H1 (cell line): Measurements from ENCODE around the gene PCED1B. TPM values are rescaled to one million over a fixed set of nuclear protein-coding genes. Genes with fewer than 3 reads are reported as not detected.

Experiments used
- CTCF ChIA-PET: fragments of 300-600 bp; sonication (Branson Sonifier 250); formaldehyde crosslinking; loops from one replicate; lab custom pipeline; 2021; ENCODE audit not compliant: partially characterized antibody; lab: Charles Lee
- POLR2A ChIA-PET: fragments of 300-600 bp; sonication (Branson Sonifier 250); formaldehyde crosslinking; loops from one replicate; lab custom pipeline; 2021; ENCODE audit warnings: inconsistent platforms; ENCODE audit not compliant: partially characterized antibody; lab: Charles Lee
- DNase-seq, 2 experiments: peaks; one replicate each; pipeline versions ENCODE4 v3.0.0 to v3.0.0-alpha.2; 2010 to 2022; ENCODE audit warnings: low spot score in 2 of 2, low read depth in 1 of 2, mixed read lengths in 1 of 2
- FAIRE-seq: peaks from 2 replicates; lab custom pipeline; 2011; peaks lifted over from hg19 to GRCh38; lab: Jason Lieb, UNC
- H2AFZ ChIP-seq: 2 replicates; pipeline ENCODE4 v1.8.1; 2012; ENCODE audit warnings: low read length, inconsistent platforms
- H2AK5ac ChIP-seq: 2 replicates; pipeline ENCODE4 v1.6.1; 2013; ENCODE audit warnings: low read depth, low read length
- H2BK120ac ChIP-seq: replicated peaks from 2 replicates; pipeline ENCODE3; 2013; ENCODE audit warnings: low read depth, low read length, inconsistent platforms
- H2BK12ac ChIP-seq: 2 replicates; pipeline ENCODE4 v1.6.1; 2013; ENCODE audit warnings: low read depth, low read length
- H2BK15ac ChIP-seq: 2 replicates; pipeline ENCODE4 v1.6.1; 2013; ENCODE audit warnings: low read length
- H2BK20ac ChIP-seq: 2 replicates; pipeline ENCODE4 v1.6.1; 2013; ENCODE audit warnings: low read length
- H2BK5ac ChIP-seq: 2 replicates; pipeline ENCODE4 v1.6.1; 2013; ENCODE audit warnings: low read depth, low read length
- H3K14ac ChIP-seq: 2 replicates; pipeline ENCODE4 v1.6.1; 2013; ENCODE audit warnings: inconsistent platforms; ENCODE audit not compliant: insufficient read length
- H3K18ac ChIP-seq: 2 replicates; pipeline ENCODE4 v1.6.1; 2013; ENCODE audit warnings: low read length; ENCODE audit errors: extremely low read depth
- H3K23ac ChIP-seq: 2 replicates; pipeline ENCODE4 v1.6.1; 2013; ENCODE audit warnings: inconsistent platforms; ENCODE audit not compliant: insufficient read length
- H3K23me2 ChIP-seq: 2 replicates; pipeline ENCODE4 v1.6.1; 2013; ENCODE audit warnings: low read depth, low read length
- H3K27ac ChIP-seq: 2 replicates; pipeline ENCODE4 v1.6.1; 2011; ENCODE audit warnings: low read depth, low read length, inconsistent platforms
- H3K27me3 ChIP-seq, 4 experiments: replicated peaks in 1 of 4; 1 replicate in 1 of 4; 2 replicates in 3 of 4; pipeline versions ENCODE4 v1.6.1 to v1.8.1; 2011 to 2013; ENCODE audit warnings: low read length in 3 of 4, mild to moderate bottlenecking in 3 of 4, inconsistent platforms in 2 of 4, mixed read lengths in 2 of 4, moderate library complexity in 1 of 4; ENCODE audit not compliant: control insufficient read depth in 3 of 4, insufficient read depth in 3 of 4; ENCODE audit errors: extremely low read depth in 1 of 4
- H3K36me3 ChIP-seq, 4 experiments: 2 replicates each; pipeline versions ENCODE4 v1.6.1 to v1.8.1; 2011 to 2013; ENCODE audit warnings: mild to moderate bottlenecking in 4 of 4, low read length in 3 of 4, moderate library complexity in 2 of 4, control low read depth in 1 of 4, inconsistent platforms in 1 of 4; ENCODE audit not compliant: insufficient read depth in 4 of 4, control insufficient read depth in 2 of 4
- H3K4ac ChIP-seq: replicated peaks from 2 replicates; pipeline ENCODE3; 2013; ENCODE audit warnings: low read length, low read depth, mixed read lengths, inconsistent platforms; ENCODE audit not compliant: insufficient read length
- H3K4me1 ChIP-seq, 4 experiments: replicated peaks in 1 of 4; 1 replicate in 1 of 4; 2 replicates in 3 of 4; pipeline versions ENCODE4 v1.6.1 to v1.8.1; 2011 to 2013; ENCODE audit warnings: low read length in 3 of 4, inconsistent platforms in 2 of 4, mixed read lengths in 1 of 4; ENCODE audit not compliant: insufficient read depth in 4 of 4, control insufficient read depth in 3 of 4
- H3K4me2 ChIP-seq, 2 experiments: 2 replicates each; pipeline versions ENCODE4 v1.6.1 to v1.8.1; 2011 to 2013; ENCODE audit warnings: low read depth in 2 of 2, low read length in 2 of 2, control low read depth in 1 of 2, inconsistent platforms in 1 of 2, mild to moderate bottlenecking in 1 of 2; ENCODE audit not compliant: insufficient read depth in 1 of 2
- H3K4me3 ChIP-seq, 4 experiments: fragments of 200-600, 300-600 bp in 1 of 4; sonication (generic), shearing (Covaris generic), sonication (Bioruptor Twin) in 1 of 4; 2 replicates each; pipeline versions ENCODE4 v1.5.1 to v1.8.1; 2011 to 2016; ENCODE audit warnings: low read length in 4 of 4, low read depth in 3 of 4, control low read depth in 2 of 4, inconsistent platforms in 2 of 4, mild to moderate bottlenecking in 2 of 4, mixed read lengths in 1 of 4, moderate library complexity in 1 of 4; ENCODE audit not compliant: insufficient read depth in 2 of 4; ENCODE audit errors: extremely low read depth in 1 of 4
- H3K56ac ChIP-seq: replicated peaks from 2 replicates; pipeline ENCODE3; 2013; ENCODE audit warnings: low read depth, mild to moderate bottlenecking, mixed read lengths, low read length, inconsistent platforms; ENCODE audit not compliant: insufficient read length
- H3K79me1 ChIP-seq: 2 replicates; pipeline ENCODE4 v1.6.1; 2013; ENCODE audit warnings: low read depth, low read length, control low read depth
- H3K79me2 ChIP-seq, 2 experiments: 2 replicates each; pipeline versions ENCODE4 v1.6.1 to v1.8.1; 2012 to 2013; ENCODE audit warnings: low read length in 2 of 2, mild to moderate bottlenecking in 2 of 2, inconsistent platforms in 1 of 2; ENCODE audit not compliant: insufficient read depth in 2 of 2, control insufficient read depth in 1 of 2
- H3K9ac ChIP-seq, 4 experiments: replicated peaks in 1 of 4; 1 replicate in 1 of 4; 2 replicates in 3 of 4; pipeline versions ENCODE4 v1.6.1 to v1.8.1; 2011 to 2013; ENCODE audit warnings: low read depth in 3 of 4, low read length in 3 of 4, control low read depth in 2 of 4, mild to moderate bottlenecking in 2 of 4, moderate library complexity in 2 of 4, inconsistent platforms in 1 of 4; ENCODE audit errors: extremely low read depth in 1 of 4
- H3K9me3 ChIP-seq, 2 experiments: 2 replicates each; pipeline versions ENCODE4 v1.6.1 to v1.8.1; 2012 to 2013; ENCODE audit warnings: mild to moderate bottlenecking in 2 of 2, moderate library complexity in 2 of 2, control low read depth in 1 of 2, inconsistent platforms in 1 of 2, low read depth in 1 of 2, low read length in 1 of 2, mixed read lengths in 1 of 2; ENCODE audit not compliant: insufficient read depth in 2 of 2
- H4K20me1 ChIP-seq, 2 experiments: replicated peaks in 1 of 2; 2 replicates each; pipeline versions ENCODE3 to v1.8.1; 2011 to 2013; ENCODE audit warnings: inconsistent platforms in 2 of 2, low read length in 2 of 2, mild to moderate bottlenecking in 1 of 2; ENCODE audit not compliant: insufficient read depth in 2 of 2, control insufficient read depth in 1 of 2
- H4K5ac ChIP-seq: 2 replicates; pipeline ENCODE4 v1.6.1; 2013; ENCODE audit warnings: low read length, low read depth, mixed read lengths, inconsistent platforms; ENCODE audit not compliant: insufficient read length
- H4K8ac ChIP-seq: 2 replicates; pipeline ENCODE4 v1.8.0; 2013; ENCODE audit warnings: mild to moderate bottlenecking, moderate library complexity, low read length, inconsistent platforms; ENCODE audit not compliant: insufficient read depth; ENCODE audit errors: extremely low read depth
- H4K91ac ChIP-seq: replicated peaks from 2 replicates; pipeline ENCODE3; 2013; ENCODE audit warnings: low read length, mixed read lengths, inconsistent platforms; ENCODE audit not compliant: insufficient read length
- KDM1A ChIP-seq: fragments of 200-600, 300-600 bp; sonication (generic); IDR thresholded peaks from 2 replicates; pipeline ENCODE4 v1.7.1; 2016; ENCODE audit warnings: mild to moderate bottlenecking, low read length, borderline replicate concordance
- TCF12 ChIP-seq: IDR thresholded peaks from 2 replicates; pipeline ENCODE4 v1.6.1; 2011; ENCODE audit warnings: low read depth, mild to moderate bottlenecking, low read length
- WGBS, 2 experiments: shearing (Covaris generic) in 1 of 2; methylation state at CpG; one replicate each; pipeline versions ENCODE4 v1.1.6 to v1.1.7; 2013 to 2015; ENCODE audit warnings: low lambda C conversion rate in 2 of 2, mixed read lengths in 2 of 2, inconsistent platforms in 1 of 2, low coverage in 1 of 2, missing lambda C conversion rate in 1 of 2; ENCODE audit not compliant: insufficient replicate concordance in 2 of 2, insufficient coverage in 1 of 2, insufficient read length in 1 of 2; ENCODE audit errors: extremely low coverage in 1 of 2, missing lambda C conversion rate in 1 of 2; 5-methylcytosine and 5-hydroxymethylcytosine counted together
- polyA plus RNA-seq, 7 experiments: library from polyadenylated mRNA; depleted of rRNA in 3 of 7; stranded (reverse) in 5 of 7; unstranded in 2 of 7; fragments of >200 nt in 5 of 7; fragments of 200-250 nt in 2 of 7; gene quantifications; 1 replicate in 5 of 7; 2 replicates in 1 of 7; 4 replicates in 1 of 7; pipeline versions ENCODE4 v1.2.1 to v1.2.3, GENCODE V29; 2011 to 2013; ENCODE audit warnings: missing spikeins in 2 of 7, mixed read lengths in 2 of 7
- total RNA-seq: library from RNA; stranded (reverse); fragmentation: NEBNext Ultra II Directional; extraction: Animal tissue kit (Norgen Biotek cat#: 25700); gene quantifications from 2 replicates; pipeline ENCODE4 v1.2.1, GENCODE V29; 2021

Gene PCED1B
- total and polyA plus RNA-seq, 2 of the 8 experiments (the other 6 are each of a cell fraction or from before 2014, with no cell fraction given), result 4.7 to 5.4 TPM

DNA sequence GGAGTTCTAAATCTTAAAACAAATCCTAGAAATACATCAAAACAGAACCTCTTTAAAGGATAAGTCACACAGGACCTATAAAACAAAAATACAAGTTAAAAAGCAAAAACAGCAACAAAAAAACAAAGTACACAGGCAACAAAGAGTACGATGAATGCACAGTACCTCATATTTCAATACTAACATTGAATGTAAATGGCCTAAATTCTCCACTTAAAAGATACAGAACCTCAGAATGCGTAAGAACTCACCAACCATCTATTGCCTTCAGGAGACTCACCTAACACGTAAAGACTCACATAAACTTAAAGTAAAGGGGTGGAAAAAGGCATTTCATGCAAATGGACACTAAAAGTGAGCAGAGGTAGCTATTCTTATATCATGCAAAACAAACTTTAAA is 172.5 kb downstream of the PCED1B start:
- no peaks in the 10 kb centered on the region for H4K20me1 ChIP-seq
- H3K79me1 ChIP-seq, result no peaks in the 10 kb centered on the region
- no peak overlapping the region for H4K8ac ChIP-seq
- no peak overlapping the region for H2BK12ac ChIP-seq
- no peak overlapping the region for H2BK20ac ChIP-seq
- H2BK15ac ChIP-seq, result no peak overlapping the region
- WGBS, 2 experiments, result 100% methylated on average over 3 of the region's 3 CpGs; no CpG with 5 or more reads in 1 of the 2 experiments
- no peaks in the 10 kb centered on the region for H3K27me3 ChIP-seq
- no peak overlapping the region for H3K23ac ChIP-seq
- ChIA-PET CTCF (interaction anchor here (0.6 kb wide), 1 partner anchor 24 kb away, joined by 3 read pairs; no protein-coding TSS in a partner anchor), POLR2A (no interaction called here)
- no peak overlapping the region for H2BK120ac ChIP-seq
- H4K91ac ChIP-seq, result no peak overlapping the region
- no peaks in the 10 kb centered on the region for H3K79me2 ChIP-seq
- H3K4me3 ChIP-seq, result no peak overlapping the region
- H3K14ac ChIP-seq, result no peak overlapping the region
- H3K23me2 ChIP-seq, result no peaks in the 10 kb centered on the region
- H3K18ac ChIP-seq, result no peak overlapping the region
- no peaks in the 10 kb centered on the region for H3K36me3 ChIP-seq
- DNase-seq, result no peak
- H3K56ac ChIP-seq, result no peak overlapping the region
- H4K5ac ChIP-seq, result no peak overlapping the region
- H3K9ac ChIP-seq, result no peak overlapping the region
- FAIRE-seq, result no peak
- no peaks in the 10 kb centered on the region for H3K4me1 ChIP-seq
- H3K4ac ChIP-seq, result no peak overlapping the region
- no peak overlapping the region for H2AFZ ChIP-seq
- H3K27ac ChIP-seq, result no peak overlapping the region
- no peaks in the 10 kb centered on the region; a peak in 1 of 4 replicates for H3K9me3 ChIP-seq
- no peak overlapping the region for H2AK5ac ChIP-seq
- no peak overlapping the region for H2BK5ac ChIP-seq
- no peak overlapping the region for H3K4me2 ChIP-seq
- TF ChIP-seq KDM1A, result no peak
- no peak for TF ChIP-seq TCF12
